ENCODE data around the gene SH2D6.

SH2D6 gene

GRCh38 chr2:85395912-85396475, 22.5 kb upstream of the SH2D6 start:
- H3K4me3 ChIP-seq (IDR thresholded peaks at IDR 0.05; ENCODE audit: insufficient read depth, low read depth, low read length): no peak overlapping the region

GRCh38 chr2:85396531-85397470, 21.7 kb upstream of the SH2D6 start:
- H3K27ac ChIP-seq: peak overlapping the region; percentile 64

More at GRCh38 chr2:85395912-85396475, 22.5 kb upstream of the SH2D6 start:
- Histone ChIP-seq H4K20me1 (ENCODE audit: insufficient read depth) (no peaks in the 10 kb centered on the region), H3K79me2 (ENCODE audit: insufficient read depth, low read depth) (no peaks in the 10 kb centered on the region), H3K36me3 (ENCODE audit: insufficient read depth) (no peaks in the 10 kb centered on the region), H2AFZ (ENCODE audit: low read depth) (no peak overlapping the region), H3K27ac (no peak overlapping the region), H3K4me2 (no peak overlapping the region), H3K27me3 (ENCODE audit: insufficient read depth, low read depth) (no peaks in the 10 kb centered on the region), H3K9ac (no peak overlapping the region), H3K4me1 (ENCODE audit: low read depth, poor library complexity, severe bottlenecking) (peaks cover 38% of the 10 kb centered on the region)
- no peak for TF ChIP-seq CTCF (conservative IDR thresholded peaks at IDR 0.05; ENCODE audit: low read depth, low read length)

GRCh38 chr2:85397925-85398331, 20.6 kb upstream of the SH2D6 start:
- H2AFZ ChIP-seq (ENCODE audit: low read depth): peak overlapping the region; percentile 50; the same call in 1 of the 2 replicates
- no peaks in the 10 kb centered on the region for H3K79me2 ChIP-seq (ENCODE audit: insufficient read depth, low read depth)
- no peaks in the 10 kb centered on the region for H4K20me1 ChIP-seq (ENCODE audit: insufficient read depth)
- no peak for TF ChIP-seq CTCF (conservative IDR thresholded peaks at IDR 0.05; ENCODE audit: low read depth, low read length)
- H3K4me3 ChIP-seq (IDR thresholded peaks at IDR 0.05; ENCODE audit: insufficient read depth, low read depth, low read length): no peak overlapping the region
- peak overlapping the region; percentile 64; the same call in 1 of the 2 replicates for H3K27ac ChIP-seq
- H3K36me3 ChIP-seq (ENCODE audit: insufficient read depth): no peaks in the 10 kb centered on the region
- H3K9ac ChIP-seq: no peak overlapping the region; the same call in 1 of the 2 replicates
- H3K4me2 ChIP-seq: peak overlapping the region; percentile 56
- H3K4me1 ChIP-seq (ENCODE audit: low read depth, poor library complexity, severe bottlenecking): peaks cover 30% of the 10 kb centered on the region
- no peaks in the 10 kb centered on the region for H3K27me3 ChIP-seq (ENCODE audit: insufficient read depth, low read depth)

More at GRCh38 chr2:85396531-85397470, 21.7 kb upstream of the SH2D6 start:
- H4K20me1 ChIP-seq (ENCODE audit: insufficient read depth): no peaks in the 10 kb centered on the region
- peak overlapping the region; percentile 42 for H3K4me3 ChIP-seq (IDR thresholded peaks at IDR 0.05; ENCODE audit: insufficient read depth, low read depth, low read length)
- H3K9ac ChIP-seq: peak overlapping the region; percentile 19; the same call in 1 of the 2 replicates
- no peaks in the 10 kb centered on the region for H3K36me3 ChIP-seq (ENCODE audit: insufficient read depth)
- H3K27me3 ChIP-seq (ENCODE audit: insufficient read depth, low read depth): no peaks in the 10 kb centered on the region
- no peaks in the 10 kb centered on the region for H3K79me2 ChIP-seq (ENCODE audit: insufficient read depth, low read depth)
- peak overlapping the region; percentile 56 for H3K4me2 ChIP-seq
- peaks cover 38% of the 10 kb centered on the region for H3K4me1 ChIP-seq (ENCODE audit: low read depth, poor library complexity, severe bottlenecking)
- TF ChIP-seq CTCF (conservative IDR thresholded peaks at IDR 0.05; ENCODE audit: low read depth, low read length): no peak
- peak overlapping the region; percentile 50; the same call in 1 of the 2 replicates for H2AFZ ChIP-seq (ENCODE audit: low read depth)

- Histone ChIP-seq H3K27me3 (ENCODE audit: insufficient read depth, low read depth) (no peaks in the 10 kb centered on the region), H3K79me2 (ENCODE audit: insufficient read depth, low read depth) (no peaks in the 10 kb centered on the region), H3K4me3 (IDR thresholded peaks at IDR 0.05; ENCODE audit: insufficient read depth, low read depth, low read length) (no peak overlapping the region), H3K9ac (no peak overlapping the region), H3K4me2 (peak overlapping the region; percentile 56; the same call in 1 of the 2 replicates), H3K27ac (no peak overlapping the region), H4K20me1 (ENCODE audit: insufficient read depth) (no peaks in the 10 kb centered on the region), H3K36me3 (ENCODE audit: insufficient read depth) (no peaks in the 10 kb centered on the region), H2AFZ (ENCODE audit: low read depth) (no peak overlapping the region), H3K4me1 (ENCODE audit: low read depth, poor library complexity, severe bottlenecking) (peaks cover 27% of the 10 kb centered on the region)
- no peak for TF ChIP-seq CTCF (conservative IDR thresholded peaks at IDR 0.05; ENCODE audit: low read depth, low read length)
These were observed 19.9 kb upstream of the SH2D6 start for GRCh38 chr2:85398426-85399182.
